ENCODE measurements around the gene HRAS.

HRAS gene

DNA sequence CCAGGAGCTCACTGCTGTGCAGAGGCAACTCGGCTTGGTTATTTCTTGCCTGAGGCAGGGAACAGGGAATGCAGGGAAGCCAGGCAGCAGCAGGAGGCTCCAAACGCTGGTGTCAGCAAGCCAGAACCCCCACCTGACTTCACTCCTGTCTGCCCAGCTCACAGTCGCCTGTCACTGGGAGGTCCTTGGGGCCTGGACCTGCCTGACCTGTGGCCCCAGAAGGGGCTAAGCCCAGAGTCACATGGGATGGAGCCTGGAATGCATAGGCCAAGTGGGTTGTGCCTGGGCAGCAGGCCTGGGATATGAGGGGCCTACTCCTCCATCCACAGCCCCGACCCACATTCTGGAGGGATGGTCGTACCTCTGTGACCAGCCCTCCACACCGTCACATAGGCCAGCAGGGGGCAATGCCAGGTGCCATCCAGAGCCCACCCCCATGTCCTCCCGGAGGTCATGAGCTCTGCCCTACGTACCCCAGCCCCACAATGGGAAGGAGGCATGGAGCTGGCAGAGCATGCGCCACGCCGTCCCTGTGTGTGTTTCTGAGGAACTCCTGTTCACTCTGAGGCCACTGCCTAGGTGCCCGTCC is 30.6 kb upstream of the HRAS start:
- TF ChIP-seq, protein P1, sequence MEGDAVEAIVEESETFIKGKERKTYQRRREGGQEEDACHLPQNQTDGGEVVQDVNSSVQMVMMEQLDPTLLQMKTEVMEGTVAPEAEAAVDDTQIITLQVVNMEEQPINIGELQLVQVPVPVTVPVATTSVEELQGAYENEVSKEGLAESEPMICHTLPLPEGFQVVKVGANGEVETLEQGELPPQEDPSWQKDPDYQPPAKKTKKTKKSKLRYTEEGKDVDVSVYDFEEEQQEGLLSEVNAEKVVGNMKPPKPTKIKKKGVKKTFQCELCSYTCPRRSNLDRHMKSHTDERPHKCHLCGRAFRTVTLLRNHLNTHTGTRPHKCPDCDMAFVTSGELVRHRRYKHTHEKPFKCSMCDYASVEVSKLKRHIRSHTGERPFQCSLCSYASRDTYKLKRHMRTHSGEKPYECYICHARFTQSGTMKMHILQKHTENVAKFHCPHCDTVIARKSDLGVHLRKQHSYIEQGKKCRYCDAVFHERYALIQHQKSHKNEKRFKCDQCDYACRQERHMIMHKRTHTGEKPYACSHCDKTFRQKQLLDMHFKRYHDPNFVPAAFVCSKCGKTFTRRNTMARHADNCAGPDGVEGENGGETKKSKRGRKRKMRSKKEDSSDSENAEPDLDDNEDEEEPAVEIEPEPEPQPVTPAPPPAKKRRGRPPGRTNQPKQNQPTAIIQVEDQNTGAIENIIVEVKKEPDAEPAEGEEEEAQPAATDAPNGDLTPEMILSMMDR (IDR thresholded peaks at IDR 0.05; ENCODE audit: borderline replicate concordance, insufficient read depth, low read depth, low read length): no peak
- H3K4me3 ChIP-seq (ENCODE audit: low read depth, low read length): no peak overlapping the region

DNA sequence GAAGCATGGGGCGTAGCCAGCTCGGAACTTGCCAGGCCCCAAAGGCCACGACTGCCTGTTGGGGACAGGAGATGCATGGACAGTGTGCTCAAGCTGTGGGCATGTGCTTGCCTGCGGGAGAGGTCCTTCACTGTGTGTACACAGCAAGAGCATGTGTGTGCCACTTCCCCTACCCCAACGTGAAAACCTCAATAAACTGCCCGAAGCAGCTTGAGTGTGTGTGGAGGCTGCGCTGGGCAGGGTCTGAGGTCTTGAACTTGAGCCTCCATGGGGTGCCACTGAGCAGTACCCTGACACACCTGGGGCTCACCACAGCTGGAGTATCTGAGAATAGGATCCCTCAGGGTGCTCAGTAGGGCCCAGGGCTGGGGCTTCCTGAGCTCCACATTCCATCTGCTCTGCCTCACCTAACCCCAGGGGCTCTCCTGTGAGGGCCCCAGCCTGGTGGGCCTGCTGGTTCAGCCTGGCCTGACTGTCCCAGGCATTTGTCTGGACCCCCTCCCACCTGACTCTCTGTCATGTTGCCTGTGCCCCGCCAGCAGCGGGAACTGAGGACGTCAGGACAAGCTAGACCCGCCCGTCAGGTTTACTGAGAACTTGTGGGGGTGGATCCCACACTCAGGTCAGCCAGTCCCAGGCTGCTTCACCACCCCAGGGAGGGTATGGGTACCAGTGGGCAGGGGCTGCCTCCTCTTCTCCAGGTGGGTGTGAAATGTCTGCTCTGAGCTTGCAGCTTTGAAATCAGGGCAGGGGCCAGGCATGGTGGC is 28.6 kb upstream of the HRAS start:
- H3K4me3 ChIP-seq (ENCODE audit: low read depth, low read length): no peak overlapping the region
- TF ChIP-seq, protein P1 (IDR thresholded peaks at IDR 0.05; ENCODE audit: borderline replicate concordance, insufficient read depth, low read depth, low read length): no peak

DNA sequence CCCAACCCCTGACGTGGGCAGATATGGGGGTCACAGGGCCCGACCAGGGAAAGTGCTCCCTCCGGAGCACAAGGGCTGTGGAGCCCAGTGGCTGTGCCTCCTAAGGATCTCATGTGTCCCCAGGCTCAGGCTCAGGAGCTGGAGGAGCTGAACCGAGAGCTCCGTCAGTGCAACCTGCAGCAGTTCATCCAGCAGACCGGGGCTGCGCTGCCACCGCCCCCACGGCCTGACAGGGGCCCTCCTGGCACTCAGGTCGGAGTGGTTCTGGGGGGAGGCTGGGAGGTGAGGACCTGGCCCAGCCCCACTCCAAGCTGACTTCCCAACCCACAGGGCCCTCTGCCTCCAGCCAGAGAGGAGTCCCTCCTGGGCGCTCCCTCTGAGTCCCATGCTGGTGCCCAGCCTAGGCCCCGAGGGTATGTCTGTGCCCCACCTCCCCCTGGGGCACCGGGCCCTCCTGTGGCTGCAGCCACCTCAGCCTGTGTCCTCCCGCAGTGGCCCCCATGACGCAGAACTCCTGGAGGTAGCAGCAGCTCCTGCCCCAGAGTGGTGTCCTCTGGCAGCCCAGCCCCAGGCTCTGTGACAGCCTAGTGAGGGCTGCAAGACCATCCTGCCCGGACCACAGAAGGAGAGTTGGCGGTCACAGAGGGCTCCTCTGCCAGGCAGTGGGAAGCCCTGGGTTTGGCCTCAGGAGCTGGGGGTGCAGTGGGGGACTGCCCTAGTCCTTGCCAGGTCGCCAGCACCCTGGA is 27.9 kb upstream of the HRAS start:
- TF ChIP-seq, protein P1 (IDR thresholded peaks at IDR 0.05; ENCODE audit: borderline replicate concordance, insufficient read depth, low read depth, low read length): no peak
- H3K4me3 ChIP-seq (ENCODE audit: low read depth, low read length): no peak overlapping the region

DNA sequence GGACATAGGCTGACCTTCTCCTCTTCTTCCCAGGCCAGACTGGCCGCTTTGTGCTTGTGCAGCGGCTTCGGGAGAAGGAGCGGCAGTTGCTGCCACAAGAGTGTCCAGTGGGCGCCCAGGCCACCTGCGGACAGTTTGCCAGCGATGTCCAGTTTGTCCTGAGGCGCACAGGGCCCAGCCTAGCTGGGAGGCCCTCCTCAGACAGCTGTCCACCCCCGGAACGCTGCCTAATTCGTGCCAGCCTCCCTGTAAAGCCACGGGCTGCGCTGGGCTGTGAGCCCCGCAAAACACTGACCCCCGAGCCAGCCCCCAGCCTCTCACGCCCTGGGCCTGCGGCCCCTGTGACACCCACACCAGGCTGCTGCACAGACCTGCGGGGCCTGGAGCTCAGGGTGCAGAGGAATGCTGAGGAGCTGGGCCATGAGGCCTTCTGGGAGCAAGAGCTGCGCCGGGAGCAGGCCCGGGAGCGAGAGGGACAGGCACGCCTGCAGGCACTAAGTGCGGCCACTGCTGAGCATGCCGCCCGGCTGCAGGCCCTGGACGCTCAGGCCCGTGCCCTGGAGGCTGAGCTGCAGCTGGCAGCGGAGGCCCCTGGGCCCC is 26.8 kb upstream of the HRAS start:
- no peak overlapping the region for H3K4me3 ChIP-seq (ENCODE audit: low read depth, low read length)
- TF ChIP-seq, protein P1 (IDR thresholded peaks at IDR 0.05; ENCODE audit: borderline replicate concordance, insufficient read depth, low read depth, low read length): no peak

DNA sequence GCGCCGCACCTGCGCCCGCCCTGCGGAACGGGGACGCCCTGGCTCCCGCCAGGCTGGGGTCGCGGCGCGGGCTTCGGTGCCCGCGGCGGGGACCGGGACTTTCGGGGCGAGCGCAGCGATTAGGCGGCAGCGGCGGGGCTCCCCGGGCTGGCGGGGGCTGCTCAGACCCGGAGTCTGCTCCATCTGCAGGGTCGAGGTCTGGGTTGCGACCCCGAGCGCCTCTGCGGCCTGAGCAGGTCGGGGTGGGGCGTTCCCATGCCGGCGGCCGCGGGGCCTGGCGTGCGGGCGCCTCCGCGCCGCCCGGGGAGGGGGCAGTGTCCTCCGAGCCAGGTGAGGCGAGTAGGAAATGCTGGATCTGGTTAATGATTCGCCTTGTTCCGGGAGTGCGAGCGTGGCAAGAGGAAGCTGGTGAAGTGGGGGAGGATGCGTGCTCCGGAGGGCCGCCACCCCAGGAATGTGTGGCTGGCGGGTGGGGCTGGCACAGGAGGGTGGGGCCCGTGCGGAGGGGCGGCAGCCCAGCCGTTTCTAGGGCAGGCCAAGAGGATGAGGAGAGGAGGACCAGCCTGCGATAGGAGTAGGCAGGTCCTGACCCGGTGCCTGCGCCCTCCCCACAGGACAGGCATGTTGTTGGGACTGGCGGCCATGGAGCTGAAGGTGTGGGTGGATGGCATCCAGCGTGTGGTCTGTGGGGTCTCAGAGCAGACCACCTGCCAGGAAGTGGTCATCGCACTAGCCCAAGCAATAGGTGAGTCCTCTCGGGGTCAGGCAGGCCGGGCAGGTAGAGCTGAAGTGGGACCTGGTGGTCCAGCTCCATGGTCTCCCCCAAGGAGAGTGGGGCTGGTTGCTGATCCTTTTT is 26.0 kb upstream of the HRAS start:
- H3K4me3 ChIP-seq (ENCODE audit: low read depth, low read length): peak overlapping the region; percentile 70
- TF ChIP-seq, protein P1 (IDR thresholded peaks at IDR 0.05; ENCODE audit: borderline replicate concordance, insufficient read depth, low read depth, low read length): no peak

DNA sequence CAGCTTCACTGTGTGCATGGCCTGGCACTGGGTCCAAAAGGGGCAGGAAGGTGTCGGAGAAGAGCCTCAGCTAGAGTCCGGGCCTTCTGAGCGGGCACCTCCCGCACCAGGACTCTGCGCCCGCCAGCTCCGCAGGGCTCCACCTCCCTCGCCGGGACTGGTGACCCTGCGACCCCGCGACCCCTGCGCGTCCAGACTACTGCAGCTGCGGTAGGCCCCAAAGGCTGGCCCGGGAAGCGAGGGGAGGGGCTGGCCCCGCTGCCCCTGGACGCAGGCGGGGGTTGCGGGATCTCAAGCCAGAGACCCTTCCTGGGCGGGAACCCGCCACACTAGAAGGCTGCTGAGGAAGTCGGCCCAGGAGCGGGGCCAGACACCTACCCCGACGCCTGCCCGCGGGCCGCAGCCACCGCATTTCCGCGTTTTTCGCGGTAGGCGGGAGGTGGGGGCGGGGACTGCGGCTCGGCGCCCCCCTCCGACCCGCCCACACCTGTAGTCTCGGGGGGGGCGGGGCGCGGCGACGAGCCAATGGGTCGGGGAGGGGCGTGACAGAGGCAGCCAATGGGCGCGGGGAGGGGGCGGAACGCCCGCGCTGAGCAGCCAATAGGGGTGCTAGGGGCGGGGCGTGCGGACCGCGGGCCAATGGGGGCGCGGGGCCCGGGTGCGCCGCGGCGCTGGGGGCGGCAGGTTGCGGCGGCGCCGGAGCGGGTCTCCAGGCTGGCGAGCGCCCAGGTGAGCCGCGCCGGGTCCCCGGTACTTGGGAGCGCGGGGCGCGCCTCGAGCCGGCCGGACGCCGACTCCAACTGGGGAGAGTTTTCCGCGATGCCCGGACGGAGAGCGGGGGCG is 25.1 kb upstream of the HRAS start, which contains the start of the genes LMNTD2 and RASSF7:
Gene LMNTD2 (minus strand): TSS at position 434 of the 843 bp plus-strand sequence. CDS start 22 bp downstream, at position 412.
Gene RASSF7 (plus strand): TSS at position 666 of the 843 bp plus-strand sequence. CDS start 799 bp downstream, outside the sequence.
- TF ChIP-seq, protein P1 (IDR thresholded peaks at IDR 0.05; ENCODE audit: borderline replicate concordance, insufficient read depth, low read depth, low read length): no peak
- peak within 1 kb of the TSS; percentile 70 for H3K4me3 ChIP-seq (ENCODE audit: low read depth, low read length)
